Measurements from ENCODE around the gene UBL3. TPM values are rescaled to one million over a fixed set of nuclear protein-coding genes. Genes with fewer than 3 reads are reported as not detected.

Gene UBL3
- total and polyA plus RNA-seq, 2 of the 8 experiments (the other 6 are each of a cell fraction or from before 2014, with no cell fraction given) = 5.3 to 16.1 TPM

DNA sequence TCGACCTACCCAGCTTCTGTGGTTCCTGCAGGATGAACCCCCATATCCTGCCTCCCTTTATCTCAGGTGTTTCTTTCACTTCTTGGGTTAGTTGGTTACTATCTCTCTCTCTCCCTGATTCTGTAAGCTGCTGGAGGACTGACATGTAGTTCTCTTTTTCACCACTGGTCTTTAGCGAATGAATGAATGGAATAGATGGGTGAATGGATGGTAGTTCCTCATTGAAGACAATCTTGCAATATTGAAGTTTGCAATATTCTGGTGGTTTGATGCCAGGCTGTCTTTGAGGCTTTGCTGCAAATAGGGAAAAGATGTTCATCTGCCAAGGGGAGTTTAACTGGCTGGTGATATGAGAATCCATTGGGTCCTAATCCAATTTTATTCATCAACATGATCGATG, 120.2 kb downstream of the UBL3 start:
- H3K9me3 ChIP-seq (ENCODE audit: insufficient read depth in 2 of 2, low read depth in 1 of 2, low read length in 1 of 2) = peaks cover 2 to 8% of the 10 kb centered on the region in 2 experiments; a peak in 2 of 4 replicates
- CTCF ChIA-PET (ENCODE audit: partially characterized antibody) = interaction anchor here (0.9 to 2.7 kb wide), 14 partner anchors 9 to 402 kb away, joined by 3 to 12 read pairs (median 3); no protein-coding TSS in a partner anchor
- POLR2A ChIA-PET (ENCODE audit: partially characterized antibody) = no interaction called here
- no peak overlapping the region for H2BK15ac ChIP-seq (ENCODE audit: low read length)
- H3K4me1 ChIP-seq (replicated peaks in 1 of 4; ENCODE audit: control insufficient read depth in 3 of 4, insufficient read depth in 4 of 4, low read length in 3 of 4) = no peaks in the 10 kb centered on the region
- no peak overlapping the region for H3K56ac ChIP-seq (replicated peaks; ENCODE audit: insufficient read length, low read depth, low read length)
- no peaks in the 10 kb centered on the region for H4K20me1 ChIP-seq (replicated peaks in 1 of 2; ENCODE audit: control insufficient read depth in 1 of 2, insufficient read depth in 2 of 2, low read length in 2 of 2)
- no peak overlapping the region for H3K9ac ChIP-seq (replicated peaks in 1 of 4; ENCODE audit: extremely low read depth in 1 of 4, low read depth in 3 of 4, low read length in 3 of 4)
- H4K5ac ChIP-seq (ENCODE audit: insufficient read length, low read depth, low read length) = no peak overlapping the region
- no peak overlapping the region for H3K14ac ChIP-seq (ENCODE audit: insufficient read length)
- no peaks in the 10 kb centered on the region; a peak in 1 of 7 replicates for H3K27me3 ChIP-seq (replicated peaks in 1 of 4; ENCODE audit: control insufficient read depth in 3 of 4, extremely low read depth in 1 of 4, insufficient read depth in 3 of 4, low read length in 3 of 4)
- H2BK120ac ChIP-seq (replicated peaks; ENCODE audit: low read depth, low read length) = no peak overlapping the region
- H3K4ac ChIP-seq (replicated peaks; ENCODE audit: insufficient read length, low read depth, low read length) = no peak overlapping the region
- H2BK12ac ChIP-seq (ENCODE audit: low read depth, low read length) = no peak overlapping the region
- no peak overlapping the region for H3K27ac ChIP-seq (ENCODE audit: low read depth, low read length)
- H3K79me1 ChIP-seq (ENCODE audit: low read depth, low read length) = no peaks in the 10 kb centered on the region
- no peak overlapping the region for H3K4me3 ChIP-seq (ENCODE audit: extremely low read depth in 1 of 4, insufficient read depth in 2 of 4, low read depth in 3 of 4, low read length in 4 of 4)
- peak in 1 of 2 experiments; percentile 2; a peak in 1 of 4 replicates for TF ChIP-seq RAD21 (IDR thresholded peaks at IDR 0.05 in 1 of 2, conservative IDR thresholded peaks at IDR 0.05 in 1 of 2; ENCODE audit: low read depth in 2 of 2, low read length in 2 of 2)
- TF ChIP-seq JUN (IDR thresholded peaks at IDR 0.05; ENCODE audit: low read depth, low read length) = no peak
- TF ChIP-seq, protein P1, sequence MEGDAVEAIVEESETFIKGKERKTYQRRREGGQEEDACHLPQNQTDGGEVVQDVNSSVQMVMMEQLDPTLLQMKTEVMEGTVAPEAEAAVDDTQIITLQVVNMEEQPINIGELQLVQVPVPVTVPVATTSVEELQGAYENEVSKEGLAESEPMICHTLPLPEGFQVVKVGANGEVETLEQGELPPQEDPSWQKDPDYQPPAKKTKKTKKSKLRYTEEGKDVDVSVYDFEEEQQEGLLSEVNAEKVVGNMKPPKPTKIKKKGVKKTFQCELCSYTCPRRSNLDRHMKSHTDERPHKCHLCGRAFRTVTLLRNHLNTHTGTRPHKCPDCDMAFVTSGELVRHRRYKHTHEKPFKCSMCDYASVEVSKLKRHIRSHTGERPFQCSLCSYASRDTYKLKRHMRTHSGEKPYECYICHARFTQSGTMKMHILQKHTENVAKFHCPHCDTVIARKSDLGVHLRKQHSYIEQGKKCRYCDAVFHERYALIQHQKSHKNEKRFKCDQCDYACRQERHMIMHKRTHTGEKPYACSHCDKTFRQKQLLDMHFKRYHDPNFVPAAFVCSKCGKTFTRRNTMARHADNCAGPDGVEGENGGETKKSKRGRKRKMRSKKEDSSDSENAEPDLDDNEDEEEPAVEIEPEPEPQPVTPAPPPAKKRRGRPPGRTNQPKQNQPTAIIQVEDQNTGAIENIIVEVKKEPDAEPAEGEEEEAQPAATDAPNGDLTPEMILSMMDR (IDR thresholded peaks at IDR 0.05; ENCODE audit: control extremely low read depth in 1 of 3, insufficient read depth in 1 of 3, low read depth in 1 of 3, low read length in 3 of 3) = peak in 2 of 3 experiments; percentile 5 to 33; a peak in 2 of 4 replicates
- DNase-seq (ENCODE audit: low read depth in 1 of 2, low spot score in 2 of 2) (no peak), FAIRE-seq (no peak)
- no peak overlapping the region for H2BK20ac ChIP-seq (ENCODE audit: low read length)
- H2AFZ ChIP-seq (ENCODE audit: low read length) = no peak overlapping the region
- H3K4me2 ChIP-seq (ENCODE audit: insufficient read depth in 1 of 2, low read depth in 2 of 2, low read length in 2 of 2) = no peak overlapping the region
- H2AK5ac ChIP-seq (ENCODE audit: low read depth, low read length) = no peak overlapping the region
- no peak overlapping the region for H4K8ac ChIP-seq (ENCODE audit: extremely low read depth, insufficient read depth, low read length)
- no peaks in the 10 kb centered on the region for H3K36me3 ChIP-seq (ENCODE audit: control insufficient read depth in 2 of 4, insufficient read depth in 4 of 4, low read length in 3 of 4)
- no peaks in the 10 kb centered on the region for H3K79me2 ChIP-seq (ENCODE audit: control insufficient read depth in 1 of 2, insufficient read depth in 2 of 2, low read length in 2 of 2)
- no peaks in the 10 kb centered on the region for H3K23me2 ChIP-seq (ENCODE audit: low read depth, low read length)
- H4K91ac ChIP-seq (replicated peaks; ENCODE audit: insufficient read length, low read length) = no peak overlapping the region
- WGBS, 2 experiments (ENCODE audit: extremely low coverage in 1 of 2, insufficient coverage in 1 of 2, insufficient read length in 1 of 2, insufficient replicate concordance in 2 of 2, low coverage in 1 of 2, low lambda C conversion rate in 2 of 2, missing lambda C conversion rate in 1 of 2) = 76% methylated on average over 3 of the region's 3 CpGs; no CpG with 5 or more reads in 1 of the 2 experiments
- no peak overlapping the region for H3K18ac ChIP-seq (ENCODE audit: extremely low read depth, low read length)
- H2BK5ac ChIP-seq (ENCODE audit: low read depth, low read length) = no peak overlapping the region
- no peak overlapping the region for H3K23ac ChIP-seq (ENCODE audit: insufficient read length)
